Panc1 (cell line): ENCODE results near the gene BRAP. TPM values are rescaled to one million over a fixed set of nuclear protein-coding genes. Genes with fewer than 3 reads are reported as not detected.
"Not testable (repeated sequence)": the region's sequence is repeated elsewhere in the genome, so short reads cannot be mapped to it uniquely, and the experiment has no call there.

ENCODE experiments used
- ATAC-seq: fragments of 200-7000 bp; cut with Tn5 transposase; 2 replicates; pipeline ENCODE4 v1.9.1; 2020; ENCODE audit warnings: mild to moderate bottlenecking, moderate library complexity
- BruUV-seq: library from RNA; stranded (reverse); fragments of 400-500 nt; replicated peaks from 2 replicates; lab custom pipeline; 2021; lab: Mats Ljungman, UMichigan
- CTCF ChIA-PET: fragments of 300-600 bp; sonication (Branson Sonifier 250); formaldehyde crosslinking; loops from one replicate; lab custom pipeline; 2022; ENCODE audit warnings: antibody characterized with exemption; lab: Charles Lee
- POLR2A ChIA-PET: fragments of 300-600 bp; sonication (Branson Sonifier 250); formaldehyde crosslinking; loops from one replicate; lab custom pipeline; 2022; ENCODE audit warnings: antibody characterized with exemption; lab: Charles Lee
- DNase-seq: peaks from one replicate; pipeline ENCODE4 v3.0.0-alpha.2; 2010; ENCODE audit warnings: low read depth, low spot score
- H3K27ac ChIP-seq: 2 replicates; pipeline ENCODE4 v1.5.1; 2011; ENCODE audit warnings: mild to moderate bottlenecking, low read length, inconsistent platforms
- H3K27me3 ChIP-seq: fragments of 200-500 bp; sonication (Bioruptor generic); 2 replicates; pipeline ENCODE4 v1.6.0; 2014; ENCODE audit warnings: low read length, inconsistent platforms; ENCODE audit not compliant: control insufficient read depth, insufficient read depth
- H3K36me3 ChIP-seq: fragments of 200-500 bp; sonication (Bioruptor generic); 2 replicates; pipeline ENCODE4 v1.5.1; 2014; ENCODE audit warnings: inconsistent platforms, mild to moderate bottlenecking, low read length, moderate library complexity; ENCODE audit not compliant: control insufficient read depth, insufficient read depth
- H3K4me1 ChIP-seq: 2 replicates; pipeline ENCODE4 v1.5.1; 2011; ENCODE audit warnings: inconsistent platforms, mild to moderate bottlenecking, low read length, moderate library complexity; ENCODE audit not compliant: control insufficient read depth, insufficient read depth
- H3K4me3 ChIP-seq, 2 experiments: 2 replicates each; pipeline ENCODE4 v1.5.1; 2011 to 2012; ENCODE audit warnings: low read depth in 2 of 2, low read length in 2 of 2, mild to moderate bottlenecking in 2 of 2, inconsistent platforms in 1 of 2, moderate library complexity in 1 of 2
- H3K9me3 ChIP-seq: fragments of 200-500 bp; sonication (Bioruptor generic); 2 replicates; pipeline ENCODE4 v1.5.1; 2014; ENCODE audit warnings: low read depth, mild to moderate bottlenecking, inconsistent platforms, low read length, moderate library complexity; ENCODE audit not compliant: control insufficient read depth, insufficient read depth
- POLR2AphosphoS5 ChIP-seq: IDR thresholded peaks from 2 replicates; pipeline ENCODE4 v1.6.1; 2012; ENCODE audit warnings: mild to moderate bottlenecking, low read depth, low read length, moderate library complexity
- SIN3A ChIP-seq: IDR thresholded peaks from 2 replicates; pipeline ENCODE4 v1.6.1; 2012; ENCODE audit warnings: low read depth, mild to moderate bottlenecking, low read length, moderate library complexity, borderline replicate concordance; ENCODE audit not compliant: insufficient read depth
- TCF7L2 ChIP-seq: IDR thresholded peaks from 2 replicates; pipeline ENCODE4 v1.6.1; 2011; ENCODE audit warnings: mild to moderate bottlenecking, low read depth, low read length, inconsistent platforms
- in situ Hi-C: cut with HindIII; loops from 2 replicates; pipeline ENCODE4 v1.10.0; 2016; ENCODE audit warnings: low sequenced_read_pairs, low pct_unique_long_range_greater_than_20kb
- intact Hi-C: fragments of 100-400 bp; cut with micrococcal nuclease; formaldehyde crosslinking; loops from one replicate; pipeline ENCODE4 v1.10.0; 2022; ENCODE audit not compliant: unreplicated experiment
- total RNA-seq: library from RNA; stranded (reverse); gene quantifications from one replicate; pipeline ENCODE4 v1.2.1, GENCODE V29; 2021; ENCODE audit not compliant: unreplicated experiment
- TF ChIP-seq, protein P1 (sequence below): fragments of 450-650 bp; IDR thresholded peaks from 2 replicates; pipeline ENCODE4 v1.5.1; 2017; ENCODE audit warnings: mild to moderate bottlenecking
- TF ChIP-seq, protein P2 (sequence below), 2 experiments: IDR thresholded peaks; 2 replicates each; pipeline ENCODE4 v1.6.1; 2011 to 2012; ENCODE audit warnings: low read depth in 2 of 2, control low read depth in 1 of 2, low read length in 1 of 2, mild to moderate bottlenecking in 1 of 2, moderate library complexity in 1 of 2; ENCODE audit not compliant: insufficient read depth in 1 of 2

The BRAP gene
- total RNA-seq, 1 experiment from 2014 or later = 19.6 TPM

GRCh38 chr12:111605911-111606766, 79.6 kb downstream of the BRAP start:
- in situ Hi-C loops = no loop called here
- Histone ChIP-seq H3K36me3 (no peaks in the 10 kb centered on the region), H3K9me3 (no peaks in the 10 kb centered on the region), H3K4me1 (no peaks in the 10 kb centered on the region), H3K27me3 (no peaks in the 10 kb centered on the region), H3K4me3 (no peak overlapping the region), H3K27ac (no peak overlapping the region)
- ChIA-PET CTCF (no interaction called here), POLR2A (interaction anchor here (0.5 to 0.6 kb wide), 2 partner anchors 51 to 557 kb away, joined by 4 to 9 read pairs; no protein-coding TSS in a partner anchor)
- TF ChIP-seq SIN3A (no peak), POLR2AphosphoS5 (no peak)
- TF ChIP-seq, protein P1, sequence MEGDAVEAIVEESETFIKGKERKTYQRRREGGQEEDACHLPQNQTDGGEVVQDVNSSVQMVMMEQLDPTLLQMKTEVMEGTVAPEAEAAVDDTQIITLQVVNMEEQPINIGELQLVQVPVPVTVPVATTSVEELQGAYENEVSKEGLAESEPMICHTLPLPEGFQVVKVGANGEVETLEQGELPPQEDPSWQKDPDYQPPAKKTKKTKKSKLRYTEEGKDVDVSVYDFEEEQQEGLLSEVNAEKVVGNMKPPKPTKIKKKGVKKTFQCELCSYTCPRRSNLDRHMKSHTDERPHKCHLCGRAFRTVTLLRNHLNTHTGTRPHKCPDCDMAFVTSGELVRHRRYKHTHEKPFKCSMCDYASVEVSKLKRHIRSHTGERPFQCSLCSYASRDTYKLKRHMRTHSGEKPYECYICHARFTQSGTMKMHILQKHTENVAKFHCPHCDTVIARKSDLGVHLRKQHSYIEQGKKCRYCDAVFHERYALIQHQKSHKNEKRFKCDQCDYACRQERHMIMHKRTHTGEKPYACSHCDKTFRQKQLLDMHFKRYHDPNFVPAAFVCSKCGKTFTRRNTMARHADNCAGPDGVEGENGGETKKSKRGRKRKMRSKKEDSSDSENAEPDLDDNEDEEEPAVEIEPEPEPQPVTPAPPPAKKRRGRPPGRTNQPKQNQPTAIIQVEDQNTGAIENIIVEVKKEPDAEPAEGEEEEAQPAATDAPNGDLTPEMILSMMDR = no peak
- intact Hi-C loops = no loop called here
- ATAC-seq = no peak
- no peak for DNase-seq
- BruUV-seq = no TSS peak

GRCh38 chr12:111602857-111603256, 82.9 kb downstream of the BRAP start:
- H3K27ac ChIP-seq, intact Hi-C loops, H3K4me1 ChIP-seq, in situ Hi-C loops, H3K4me3 ChIP-seq, BruUV-seq, ATAC-seq, H3K9me3 ChIP-seq, H3K27me3 ChIP-seq, CTCF ChIA-PET, H3K36me3 ChIP-seq, DNase-seq: not testable (repeated sequence)
- POLR2A ChIA-PET = interaction anchor here (0.7 kb wide), 1 partner anchor 51 kb away, joined by 11 read pairs; no protein-coding TSS in a partner anchor

GRCh38 chr12:111602348-111602747, 83.4 kb downstream of the BRAP start:
- Histone ChIP-seq H3K36me3 (peaks cover 4% of the 10 kb centered on the region; the same call in 1 of the 2 replicates), H3K4me1 (peaks cover 4% of the 10 kb centered on the region; the same call in 1 of the 2 replicates), H3K27me3 (no peaks in the 10 kb centered on the region), H3K27ac (no peak overlapping the region), H3K9me3 (no peaks in the 10 kb centered on the region), H3K4me3 (no peak overlapping the region)
- TF ChIP-seq, protein P2, sequence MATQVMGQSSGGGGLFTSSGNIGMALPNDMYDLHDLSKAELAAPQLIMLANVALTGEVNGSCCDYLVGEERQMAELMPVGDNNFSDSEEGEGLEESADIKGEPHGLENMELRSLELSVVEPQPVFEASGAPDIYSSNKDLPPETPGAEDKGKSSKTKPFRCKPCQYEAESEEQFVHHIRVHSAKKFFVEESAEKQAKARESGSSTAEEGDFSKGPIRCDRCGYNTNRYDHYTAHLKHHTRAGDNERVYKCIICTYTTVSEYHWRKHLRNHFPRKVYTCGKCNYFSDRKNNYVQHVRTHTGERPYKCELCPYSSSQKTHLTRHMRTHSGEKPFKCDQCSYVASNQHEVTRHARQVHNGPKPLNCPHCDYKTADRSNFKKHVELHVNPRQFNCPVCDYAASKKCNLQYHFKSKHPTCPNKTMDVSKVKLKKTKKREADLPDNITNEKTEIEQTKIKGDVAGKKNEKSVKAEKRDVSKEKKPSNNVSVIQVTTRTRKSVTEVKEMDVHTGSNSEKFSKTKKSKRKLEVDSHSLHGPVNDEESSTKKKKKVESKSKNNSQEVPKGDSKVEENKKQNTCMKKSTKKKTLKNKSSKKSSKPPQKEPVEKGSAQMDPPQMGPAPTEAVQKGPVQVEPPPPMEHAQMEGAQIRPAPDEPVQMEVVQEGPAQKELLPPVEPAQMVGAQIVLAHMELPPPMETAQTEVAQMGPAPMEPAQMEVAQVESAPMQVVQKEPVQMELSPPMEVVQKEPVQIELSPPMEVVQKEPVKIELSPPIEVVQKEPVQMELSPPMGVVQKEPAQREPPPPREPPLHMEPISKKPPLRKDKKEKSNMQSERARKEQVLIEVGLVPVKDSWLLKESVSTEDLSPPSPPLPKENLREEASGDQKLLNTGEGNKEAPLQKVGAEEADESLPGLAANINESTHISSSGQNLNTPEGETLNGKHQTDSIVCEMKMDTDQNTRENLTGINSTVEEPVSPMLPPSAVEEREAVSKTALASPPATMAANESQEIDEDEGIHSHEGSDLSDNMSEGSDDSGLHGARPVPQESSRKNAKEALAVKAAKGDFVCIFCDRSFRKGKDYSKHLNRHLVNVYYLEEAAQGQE (IDR thresholded peaks at IDR 0.05; ENCODE audit: insufficient read depth in 1 of 2, low read depth in 2 of 2, low read length in 1 of 2) = no peak
- TF ChIP-seq POLR2AphosphoS5 (no peak), SIN3A (no peak), TCF7L2 (no peak)
- TF ChIP-seq, protein P1 = no peak
- in situ Hi-C loops = no loop called here
- intact Hi-C loops = no loop called here
- POLR2A ChIA-PET = interaction anchor here (0.6 to 0.7 kb wide), 2 partner anchors 52 to 343 kb away, joined by 5 to 11 read pairs; no protein-coding TSS in a partner anchor
- no peak for DNase-seq
- BruUV-seq = no TSS peak
- no peak for ATAC-seq
- CTCF ChIA-PET = no interaction called here

DNA sequence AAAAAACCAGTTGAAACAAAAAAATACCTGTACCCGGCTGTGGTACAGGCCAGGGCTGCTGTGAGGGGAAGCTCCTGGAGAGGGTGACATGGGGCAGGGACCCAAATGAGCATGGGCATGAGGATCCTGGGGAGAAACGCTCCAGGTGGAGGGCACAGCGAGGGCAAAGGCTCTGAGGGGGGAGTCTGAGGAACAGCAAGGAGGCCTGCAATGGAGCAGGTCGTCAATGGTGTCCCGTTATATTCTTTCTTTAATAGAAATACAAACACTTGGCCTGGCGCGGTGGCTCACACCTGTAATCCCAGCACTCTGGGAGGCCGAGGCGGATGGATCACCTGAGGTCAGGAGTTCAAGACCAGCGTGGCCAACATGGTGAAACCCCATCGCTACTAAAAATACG, 84.8 kb downstream of the BRAP start:
- H3K36me3 ChIP-seq, POLR2A ChIA-PET, in situ Hi-C loops, intact Hi-C loops, H3K27me3 ChIP-seq, H3K27ac ChIP-seq, ATAC-seq, H3K9me3 ChIP-seq, CTCF ChIA-PET, H3K4me1 ChIP-seq, DNase-seq, BruUV-seq, H3K4me3 ChIP-seq: not testable (repeated sequence)
